ENCODE data around the gene SEPTIN10.
"Not testable (repeated sequence)": the region's sequence is repeated elsewhere in the genome, so short reads cannot be mapped to it uniquely, and the experiment has no call there.

SEPTIN10 gene

GRCh38 chr2:109633284-109633961, 19.7 kb upstream of the SEPTIN10 start:
- no peak for DNase-seq

GRCh38 chr2:109632158-109632789, 18.5 kb upstream of the SEPTIN10 start:
- no peak for DNase-seq

GRCh38 chr2:109631741-109632140, 18.0 kb upstream of the SEPTIN10 start:
- no peak for DNase-seq

- no peak for DNase-seq
These were observed 17.0 kb upstream of the SEPTIN10 start for GRCh38 chr2:109630441-109631430.

- no peak for DNase-seq
These were observed 16.1 kb upstream of the SEPTIN10 start for GRCh38 chr2:109629867-109630266.

- DNase-seq: not testable (repeated sequence)
These were observed 14.6 kb upstream of the SEPTIN10 start for GRCh38 chr2:109628321-109628720.

- no peak for DNase-seq
These were observed 10.6 kb upstream of the SEPTIN10 start for GRCh38 chr2:109624339-109624738.

- no peak for DNase-seq
These were observed 10.2 kb upstream of the SEPTIN10 start for GRCh38 chr2:109623923-109624322.

GRCh38 chr2:109623297-109623696, 9.5 kb upstream of the SEPTIN10 start:
- DNase-seq: no peak

GRCh38 chr2:109619032-109619615, 5.4 kb upstream of the SEPTIN10 start:
- no peak for DNase-seq

- DNase-seq: no peak
These were observed 2.4 kb upstream of the SEPTIN10 start for GRCh38 chr2:109616184-109616583.

- DNase-seq: no peak
These were observed 1.9 kb upstream of the SEPTIN10 start for GRCh38 chr2:109615637-109616144.

GRCh38 chr2:109614715-109615636, 1.2 kb upstream of the SEPTIN10 start:
- DNase-seq: no peak

GRCh38 chr2:109613081-109613921, 465 bp downstream of the SEPTIN10 start:
- DNase-seq: no peak

GRCh38 chr2:109611467-109612095, 2.2 kb downstream of the SEPTIN10 start:
- no peak for DNase-seq

- no peak for DNase-seq
These were observed 4.3 kb downstream of the SEPTIN10 start for GRCh38 chr2:109609352-109610024.

- DNase-seq: no peak
These were observed 6.0 kb downstream of the SEPTIN10 start for GRCh38 chr2:109607766-109608165.

- DNase-seq: no peak
These were observed 9.2 kb downstream of the SEPTIN10 start for GRCh38 chr2:109604597-109604996.

GRCh38 chr2:109602617-109603188, 11.1 kb downstream of the SEPTIN10 start:
- no peak for DNase-seq
